Hepatocyte (in vitro differentiated cells): Measurements from ENCODE around the gene STK39. TPM values are rescaled to one million over a fixed set of nuclear protein-coding genes. Genes with fewer than 3 reads are reported as not detected.

ENCODE experiments used
- DNase-seq: peaks from one replicate; pipeline ENCODE4 v3.0.0-alpha.2; 2016; ENCODE audit warnings: low spot score
- H2AFZ ChIP-seq: fragments of 200-600 bp; sonication (generic); 2 replicates; pipeline ENCODE4 v1.6.0; 2016; ENCODE audit warnings: antibody characterized with exemption, mild to moderate bottlenecking
- H3K27ac ChIP-seq: fragments of 200-600 bp; sonication (generic); 2 replicates; pipeline ENCODE4 v1.5.1; 2016; ENCODE audit warnings: mild to moderate bottlenecking
- H3K27me3 ChIP-seq: fragments of 200-600 bp; sonication (generic); 2 replicates; pipeline ENCODE4 v1.6.1; 2016
- H3K36me3 ChIP-seq: fragments of 200-600 bp; sonication (generic); replicated peaks from 2 replicates; pipeline ENCODE4 v1.5.1; 2016; ENCODE audit warnings: low read depth; ENCODE audit not compliant: insufficient read depth
- H3K4me1 ChIP-seq: fragments of 200-600 bp; sonication (generic); 2 replicates; pipeline ENCODE4 v1.5.1; 2016; ENCODE audit warnings: mild to moderate bottlenecking, moderate library complexity; ENCODE audit not compliant: insufficient read depth
- H3K4me2 ChIP-seq: fragments of 200-600 bp; sonication (generic); 2 replicates; pipeline ENCODE4 v1.6.0; 2016
- H3K4me3 ChIP-seq: fragments of 200-600 bp; sonication (generic); 2 replicates; pipeline ENCODE4 v1.5.1; 2016; ENCODE audit warnings: mild to moderate bottlenecking
- H3K79me2 ChIP-seq: fragments of 200-600 bp; sonication (generic); 2 replicates; pipeline ENCODE4 v1.6.0; 2017; ENCODE audit warnings: mild to moderate bottlenecking
- H3K9me2 ChIP-seq: fragments of 200-600 bp; sonication (generic); replicated peaks from 2 replicates; pipeline ENCODE4 v1.6.0; 2017; ENCODE audit warnings: mild to moderate bottlenecking; ENCODE audit not compliant: insufficient read depth
- H3K9me3 ChIP-seq: fragments of 200-600 bp; sonication (generic); 2 replicates; pipeline ENCODE4 v1.5.1; 2016; ENCODE audit warnings: low read depth, mild to moderate bottlenecking
- H4K20me1 ChIP-seq: fragments of 200-600 bp; sonication (generic); 2 replicates; pipeline ENCODE4 v1.6.0; 2016; ENCODE audit warnings: mild to moderate bottlenecking; ENCODE audit not compliant: insufficient read depth, poor library complexity, severe bottlenecking
- CTCF ChIP-seq: fragments of 200-600 bp; sonication (generic); IDR thresholded peaks from 2 replicates; pipeline ENCODE4 v1.5.1; 2016; ENCODE audit warnings: antibody characterized with exemption, mild to moderate bottlenecking; ENCODE audit not compliant: poor library complexity
- EZH2 ChIP-seq: fragments of 200-600 bp; sonication (generic); IDR thresholded peaks from 2 replicates; pipeline ENCODE4 v1.6.1; 2016; ENCODE audit warnings: antibody characterized with exemption, mild to moderate bottlenecking, borderline replicate concordance
- EZH2phosphoT487 ChIP-seq: fragments of 200-600 bp; sonication (generic); IDR thresholded peaks from one replicate; pipeline ENCODE4 v1.6.1; 2018; ENCODE audit warnings: antibody characterized with exemption, mild to moderate bottlenecking, low read depth, moderate library complexity; ENCODE audit not compliant: unreplicated experiment, severe bottlenecking
- WGBS: methylation state at CpG from one replicate; pipeline ENCODE4 v1.1.6; 2016; ENCODE audit warnings: low lambda C conversion rate; ENCODE audit errors: missing lambda C conversion rate; 5-methylcytosine and 5-hydroxymethylcytosine counted together
- polyA plus RNA-seq: library from polyadenylated mRNA; unstranded; fragments of >200 nt; fragmentation: Nextera tagmentation; extraction: Ambion mirVana; gene quantifications from 2 replicates; pipeline ENCODE4 v1.2.1, GENCODE V29; 2016
- total RNA-seq: library from RNA; depleted of rRNA; stranded (reverse); fragments of >200 nt; gene quantifications from 2 replicates; pipeline ENCODE4 v1.2.3, GENCODE V29; 2014

STK39 gene
- total and polyA plus RNA-seq, 2 experiments from 2014 or later: 26.9 to 39.4 TPM

- 98% methylated on average over 9 of the region's 9 CpGs for WGBS
Observed at GRCh38 chr2:167963899-167964649, 283.3 kb downstream of the STK39 start.

GRCh38 chr2:167962436-167963226 lies 284.8 kb downstream of the STK39 start:
- H3K4me1 ChIP-seq: peaks cover 8% of the 10 kb centered on the region
- 83% methylated on average over 10 of the region's 10 CpGs for WGBS
- no peak overlapping the region for H3K27ac ChIP-seq
- no peaks in the 10 kb centered on the region for H3K9me3 ChIP-seq
- H3K9me2 ChIP-seq: no peaks in the 10 kb centered on the region
- H3K27me3 ChIP-seq: no peaks in the 10 kb centered on the region
- DNase-seq: no peak
- TF ChIP-seq EZH2: no peak
- H2AFZ ChIP-seq: no peak overlapping the region
- no peak overlapping the region for H3K4me2 ChIP-seq
- no peaks in the 10 kb centered on the region for H3K79me2 ChIP-seq
- H3K4me3 ChIP-seq: no peak overlapping the region
- H3K36me3 ChIP-seq: no peaks in the 10 kb centered on the region
- no peaks in the 10 kb centered on the region for H4K20me1 ChIP-seq

More at GRCh38 chr2:167963899-167964649, 283.3 kb downstream of the STK39 start:
- no peak for DNase-seq
- H3K4me1 ChIP-seq: peaks cover 8% of the 10 kb centered on the region
- TF ChIP-seq EZH2: no peak
- no peak for TF ChIP-seq CTCF
- TF ChIP-seq EZH2phosphoT487: no peak
- H3K9me2 ChIP-seq: no peaks in the 10 kb centered on the region
- no peak overlapping the region for H3K4me2 ChIP-seq
- no peaks in the 10 kb centered on the region for H3K27me3 ChIP-seq
- H3K9me3 ChIP-seq: no peaks in the 10 kb centered on the region
- H3K79me2 ChIP-seq: no peaks in the 10 kb centered on the region
- no peak overlapping the region for H3K27ac ChIP-seq
- H3K4me3 ChIP-seq: no peak overlapping the region
- H4K20me1 ChIP-seq: no peaks in the 10 kb centered on the region
- no peak overlapping the region for H2AFZ ChIP-seq
- H3K36me3 ChIP-seq: no peaks in the 10 kb centered on the region

- H3K9me3 ChIP-seq: no peaks in the 10 kb centered on the region
- H3K36me3 ChIP-seq: no peaks in the 10 kb centered on the region
- H3K4me1 ChIP-seq: peaks cover 3% of the 10 kb centered on the region
- H3K4me2 ChIP-seq: no peak overlapping the region
- no peak for DNase-seq
- H3K27me3 ChIP-seq: no peaks in the 10 kb centered on the region
- no peaks in the 10 kb centered on the region for H3K9me2 ChIP-seq
- no peak for TF ChIP-seq EZH2
- no peak for TF ChIP-seq CTCF
- no peak for TF ChIP-seq EZH2phosphoT487
- no peaks in the 10 kb centered on the region for H4K20me1 ChIP-seq
- H3K4me3 ChIP-seq: no peak overlapping the region
- H3K27ac ChIP-seq: no peak overlapping the region
- no peak overlapping the region for H2AFZ ChIP-seq
- WGBS: 90% methylated on average over 3 of the region's 3 CpGs
- H3K79me2 ChIP-seq: no peaks in the 10 kb centered on the region
Observed at GRCh38 chr2:167961536-167962048, 285.8 kb downstream of the STK39 start.
